Loucy (cell line): ENCODE measurements around the gene VWA5B2.

ENCODE experiments used
- H2AFZ ChIP-seq: fragments of 200-600 bp; sonication (generic); 2 replicates; pipeline ENCODE4 v1.6.0; 2016; ENCODE audit warnings: antibody characterized with exemption, mild to moderate bottlenecking, low read length, moderate library complexity
- H3F3A ChIP-seq: fragments of 200-600 bp; 2 replicates; pipeline ENCODE4 v1.6.0; 2016; ENCODE audit warnings: antibody characterized with exemption, low read depth, mild to moderate bottlenecking
- H3K27me3 ChIP-seq: fragments of 200-600 bp; sonication (generic); 2 replicates; pipeline ENCODE4 v1.6.1; 2014; ENCODE audit warnings: low read length, mild to moderate bottlenecking; ENCODE audit not compliant: insufficient read depth, poor library complexity, severe bottlenecking
- H3K36me3 ChIP-seq: fragments of 200-600 bp; sonication (generic); 2 replicates; pipeline ENCODE4 v1.6.1; 2016; ENCODE audit warnings: low read length; ENCODE audit not compliant: insufficient read depth
- H3K4me1 ChIP-seq: fragments of 200-600 bp; sonication (generic); 2 replicates; pipeline ENCODE4 v1.5.1; 2014; ENCODE audit warnings: low read length, mild to moderate bottlenecking; ENCODE audit not compliant: insufficient read depth, poor library complexity, severe bottlenecking
- H3K4me2 ChIP-seq: fragments of 200-600 bp; sonication (generic); 2 replicates; pipeline ENCODE4 v1.6.0; 2014; ENCODE audit warnings: antibody characterized with exemption, low read length, low read depth, mild to moderate bottlenecking; ENCODE audit not compliant: poor library complexity, severe bottlenecking
- H3K4me3 ChIP-seq: fragments of 200-600 bp; sonication (generic); 2 replicates; pipeline ENCODE4 v1.5.1; 2014; ENCODE audit warnings: low read length, mild to moderate bottlenecking, mixed read lengths; ENCODE audit not compliant: poor library complexity, severe bottlenecking
- H3K79me2 ChIP-seq: fragments of 200-600 bp; sonication (generic); 2 replicates; pipeline ENCODE4 v1.6.1; 2014; ENCODE audit warnings: low read length; ENCODE audit not compliant: insufficient read depth
- H3K9ac ChIP-seq: fragments of 200-600 bp; sonication (generic); 2 replicates; pipeline ENCODE4 v1.6.0; 2014; ENCODE audit warnings: mild to moderate bottlenecking, low read depth, low read length, moderate library complexity; ENCODE audit not compliant: poor library complexity, severe bottlenecking
- H3K9me2 ChIP-seq: fragments of 200-600 bp; sonication (generic); replicated peaks from 2 replicates; pipeline ENCODE4 v1.6.1; 2016; ENCODE audit warnings: low read depth, low read length, mixed read lengths
- H3K9me3 ChIP-seq: fragments of 200-600 bp; sonication (generic); 2 replicates; pipeline ENCODE4 v1.6.1; 2014; ENCODE audit warnings: mild to moderate bottlenecking, antibody characterized with exemption, low read length, low read depth; ENCODE audit not compliant: insufficient read depth
- H4K20me1 ChIP-seq: fragments of 200-600 bp; sonication (generic); 2 replicates; pipeline ENCODE4 v1.6.0; 2014; ENCODE audit warnings: antibody characterized with exemption, low read length, mild to moderate bottlenecking; ENCODE audit not compliant: insufficient read depth, poor library complexity, severe bottlenecking
- CTCF ChIP-seq: fragments of 200-600 bp; sonication (generic); conservative IDR thresholded peaks from 2 replicates; pipeline ENCODE4 v1.5.1; 2014; ENCODE audit warnings: mild to moderate bottlenecking, antibody characterized with exemption, low read length
- EZH2phosphoT487 ChIP-seq: fragments of 200-600 bp; IDR thresholded peaks from 2 replicates; pipeline ENCODE4 v1.6.1; 2018; ENCODE audit warnings: antibody characterized with exemption, mild to moderate bottlenecking, moderate library complexity, borderline replicate concordance

VWA5B2 gene

GRCh38 chr3:184184546-184185230, 44.7 kb upstream of the VWA5B2 start:
- H3K36me3 ChIP-seq = peaks cover 50% of the 10 kb centered on the region; the same call in 1 of the 2 replicates

GRCh38 chr3:184185461-184186183, 43.8 kb upstream of the VWA5B2 start:
- Histone ChIP-seq H2AFZ (peak overlapping the region; percentile 66), H3K79me2 (peaks cover 45% of the 10 kb centered on the region), H3K27me3 (no peaks in the 10 kb centered on the region), H3K9ac (peak overlapping the region; percentile 83), H3K36me3 (peaks cover 50% of the 10 kb centered on the region; the same call in 1 of the 2 replicates), H3K4me2 (peak overlapping the region; percentile 80), H4K20me1 (peaks cover 13% of the 10 kb centered on the region), H3K9me3 (no peaks in the 10 kb centered on the region), H3K9me2 (no peaks in the 10 kb centered on the region), H3F3A (no peaks in the 10 kb centered on the region), H3K4me3 (peak overlapping the region; percentile 95), H3K4me1 (peaks cover 19% of the 10 kb centered on the region)
- no peak for TF ChIP-seq EZH2phosphoT487
- TF ChIP-seq CTCF = no peak

More at GRCh38 chr3:184184546-184185230, 44.7 kb upstream of the VWA5B2 start:
- no peaks in the 10 kb centered on the region for H3F3A ChIP-seq
- H3K79me2 ChIP-seq = peaks cover 37% of the 10 kb centered on the region
- peak overlapping the region; percentile 65 for H3K4me3 ChIP-seq
- no peak overlapping the region for H2AFZ ChIP-seq
- H3K9me2 ChIP-seq = no peaks in the 10 kb centered on the region
- TF ChIP-seq CTCF (no peak), EZH2phosphoT487 (no peak)
- H3K4me1 ChIP-seq = peaks cover 19% of the 10 kb centered on the region
- H4K20me1 ChIP-seq = peaks cover 13% of the 10 kb centered on the region
- no peaks in the 10 kb centered on the region for H3K27me3 ChIP-seq
- H3K9ac ChIP-seq = peak overlapping the region; percentile 70
- H3K9me3 ChIP-seq = no peaks in the 10 kb centered on the region
- H3K4me2 ChIP-seq = peak overlapping the region; percentile 80

GRCh38 chr3:184186184-184186901, 43.0 kb upstream of the VWA5B2 start, which contains the start of gene ABCF3:
Gene ABCF3, plus strand, starts transcription at chr3:184186199. Its CDS starts 9 bp downstream, at chr3:184186208.
- peaks cover 19% of the 10 kb centered on the region for H3K4me1 ChIP-seq
- H2AFZ ChIP-seq = peak within 1 kb of the TSS; percentile 75

More at GRCh38 chr3:184186184-184186901, 43.0 kb upstream of the VWA5B2 start, which contains the start of gene ABCF3:
- Histone ChIP-seq H3K79me2 (peaks cover 49% of the 10 kb centered on the region), H3K9me3 (no peaks in the 10 kb centered on the region), H4K20me1 (peaks cover 13% of the 10 kb centered on the region), H3K9ac (peak within 1 kb of the TSS; percentile 83), H3K4me3 (peak within 1 kb of the TSS; percentile 95), H3K27me3 (no peaks in the 10 kb centered on the region), H3K9me2 (no peaks in the 10 kb centered on the region), H3K36me3 (peaks cover 49% of the 10 kb centered on the region; the same call in 1 of the 2 replicates), H3F3A (no peaks in the 10 kb centered on the region), H3K4me2 (peak within 1 kb of the TSS; percentile 86)
- TF ChIP-seq CTCF = no peak
- TF ChIP-seq EZH2phosphoT487 = no peak
